Left ventricle myocardium inferior (tissue), 1 donor: ENCODE data around the gene PLCZ1. TPM values are rescaled to one million over a fixed set of nuclear protein-coding genes. Genes with fewer than 3 reads are reported as not detected.

Experiments
- DNase-seq: peaks from one replicate; pipeline ENCODE4 v3.0.0-alpha.2; 2020
- H3K27ac ChIP-seq: fragments of 200-600 bp; replicated peaks from 2 replicates; pipeline ENCODE4 v1.8.0; 2021
- H3K27me3 ChIP-seq: fragments of 200-600 bp; 2 replicates; pipeline ENCODE4 v1.8.0; 2021; ENCODE audit warnings: low read depth
- H3K36me3 ChIP-seq: fragments of 200-600 bp; 2 replicates; pipeline ENCODE4 v1.8.0; 2021
- H3K4me1 ChIP-seq: fragments of 200-600 bp; 2 replicates; pipeline ENCODE4 v1.8.0; 2021
- H3K4me3 ChIP-seq: fragments of 200-600 bp; 2 replicates; pipeline ENCODE4 v1.8.0; 2021; ENCODE audit warnings: mild to moderate bottlenecking, moderate library complexity
- H3K9me3 ChIP-seq: fragments of 200-600 bp; replicated peaks from 2 replicates; pipeline ENCODE4 v1.8.0; 2021
- intact Hi-C: fragments of 100-400 bp; cut with micrococcal nuclease; formaldehyde crosslinking; loops from one replicate; pipeline ENCODE4 v1.11.0; 2022
- total RNA-seq: library from RNA; stranded (reverse); fragmentation: NEBNext Ultra II Directional; extraction: Animal tissue kit (Norgen Biotek cat#: 25700); gene quantifications from one replicate; pipeline ENCODE4 v1.2.1, GENCODE V29; 2021
- TF ChIP-seq, protein P1 (sequence below): fragments of 200-600 bp; IDR thresholded peaks from 2 replicates; pipeline ENCODE4 v1.8.0; 2021; ENCODE audit warnings: antibody characterized with exemption, mild to moderate bottlenecking, borderline replicate concordance
- donor health status: DM: no; HTN: yes; CAD: no; lungs with severe emphysema.

PLCZ1 gene
- total RNA-seq, 1 donor from 2014 or later: 0.49 TPM

DNA sequence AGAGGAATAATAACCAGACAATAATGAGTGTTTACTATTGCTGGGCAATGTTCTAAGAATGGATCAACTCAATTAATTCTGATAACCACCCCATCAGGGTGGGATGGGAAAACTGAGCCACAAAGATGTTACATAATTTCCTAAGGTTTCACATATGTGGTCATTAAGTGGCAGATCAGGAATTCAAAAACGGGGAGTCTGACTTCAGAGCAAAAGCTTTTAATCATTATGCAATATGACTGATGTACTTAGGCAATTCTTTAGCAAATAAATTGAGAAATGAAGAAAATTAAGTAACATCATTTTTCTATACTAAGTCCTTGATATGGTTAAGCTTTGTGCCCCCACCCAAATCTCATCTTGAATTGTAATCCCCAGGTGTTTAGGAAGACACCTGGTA, 53.4 kb downstream of the PLCZ1 start:
- H3K4me3 ChIP-seq: no peak overlapping the region
- H3K27ac ChIP-seq: no peak overlapping the region
- intact Hi-C loops: no loop called here
- H3K27me3 ChIP-seq: no peaks in the 10 kb centered on the region
- TF ChIP-seq, protein P1, sequence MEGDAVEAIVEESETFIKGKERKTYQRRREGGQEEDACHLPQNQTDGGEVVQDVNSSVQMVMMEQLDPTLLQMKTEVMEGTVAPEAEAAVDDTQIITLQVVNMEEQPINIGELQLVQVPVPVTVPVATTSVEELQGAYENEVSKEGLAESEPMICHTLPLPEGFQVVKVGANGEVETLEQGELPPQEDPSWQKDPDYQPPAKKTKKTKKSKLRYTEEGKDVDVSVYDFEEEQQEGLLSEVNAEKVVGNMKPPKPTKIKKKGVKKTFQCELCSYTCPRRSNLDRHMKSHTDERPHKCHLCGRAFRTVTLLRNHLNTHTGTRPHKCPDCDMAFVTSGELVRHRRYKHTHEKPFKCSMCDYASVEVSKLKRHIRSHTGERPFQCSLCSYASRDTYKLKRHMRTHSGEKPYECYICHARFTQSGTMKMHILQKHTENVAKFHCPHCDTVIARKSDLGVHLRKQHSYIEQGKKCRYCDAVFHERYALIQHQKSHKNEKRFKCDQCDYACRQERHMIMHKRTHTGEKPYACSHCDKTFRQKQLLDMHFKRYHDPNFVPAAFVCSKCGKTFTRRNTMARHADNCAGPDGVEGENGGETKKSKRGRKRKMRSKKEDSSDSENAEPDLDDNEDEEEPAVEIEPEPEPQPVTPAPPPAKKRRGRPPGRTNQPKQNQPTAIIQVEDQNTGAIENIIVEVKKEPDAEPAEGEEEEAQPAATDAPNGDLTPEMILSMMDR: no peak
- no peaks in the 10 kb centered on the region for H3K9me3 ChIP-seq
- no peaks in the 10 kb centered on the region for H3K4me1 ChIP-seq
- no peaks in the 10 kb centered on the region for H3K36me3 ChIP-seq
- no peak for DNase-seq

DNA sequence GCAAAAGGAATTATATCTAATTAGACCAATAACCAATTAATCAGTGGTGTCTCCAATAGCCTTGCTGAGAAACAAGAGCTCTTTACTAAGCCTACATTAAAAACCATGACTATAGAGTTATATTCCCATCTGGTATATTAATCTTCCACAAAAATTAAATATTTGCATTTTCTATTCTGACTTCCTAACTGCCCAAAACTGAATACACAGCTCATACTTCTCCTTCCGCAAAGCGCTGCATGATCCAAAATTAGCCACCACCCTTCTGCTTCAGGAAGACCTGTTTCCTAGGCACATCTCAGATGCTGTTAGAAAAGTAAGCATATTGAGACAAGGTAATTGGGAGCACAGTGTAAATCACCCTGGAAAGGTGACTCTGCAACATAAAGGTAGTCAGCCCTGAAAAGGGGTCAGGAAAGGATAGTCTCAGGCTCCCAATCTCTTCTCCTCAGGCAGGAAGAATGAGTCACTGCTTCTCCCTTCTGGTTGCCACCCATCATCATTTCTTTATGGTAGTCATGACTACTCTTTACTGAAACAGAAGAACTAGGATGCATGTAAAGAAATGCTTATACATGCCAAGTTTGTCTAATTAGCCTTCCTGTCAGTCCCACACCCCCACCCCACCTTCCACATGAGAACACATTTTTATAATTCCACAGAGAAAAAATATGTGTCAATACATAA, 54.3 kb downstream of the PLCZ1 start:
- H3K27ac ChIP-seq: no peak overlapping the region
- no peaks in the 10 kb centered on the region for H3K36me3 ChIP-seq
- H3K9me3 ChIP-seq: no peaks in the 10 kb centered on the region
- TF ChIP-seq, protein P1: no peak
- no peak for DNase-seq
- intact Hi-C loops: no loop called here
- H3K4me3 ChIP-seq: no peak overlapping the region
- no peaks in the 10 kb centered on the region for H3K27me3 ChIP-seq
- no peaks in the 10 kb centered on the region for H3K4me1 ChIP-seq

DNA sequence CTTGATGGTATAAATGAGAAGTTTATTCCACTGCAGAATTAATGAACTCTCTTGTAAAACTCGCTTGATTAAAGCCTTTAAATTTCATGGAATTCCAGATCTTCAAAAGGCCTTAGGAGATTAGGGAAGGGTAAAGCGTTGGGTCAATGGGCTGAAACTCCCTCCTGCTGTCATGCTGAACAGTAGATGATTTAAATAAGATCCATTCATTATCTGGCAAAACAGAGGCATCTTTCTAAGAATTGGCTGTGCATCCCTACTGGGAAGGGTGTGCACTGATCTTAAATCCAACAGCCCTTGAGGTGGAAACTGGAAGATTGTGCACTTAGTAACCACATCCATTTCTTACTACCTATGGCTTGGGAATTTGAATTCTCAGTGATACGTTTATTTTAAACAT, 56.0 kb downstream of the PLCZ1 start:
- Histone ChIP-seq H3K9me3 (no peaks in the 10 kb centered on the region), H3K4me1 (no peaks in the 10 kb centered on the region), H3K27ac (no peak overlapping the region), H3K27me3 (no peaks in the 10 kb centered on the region), H3K36me3 (no peaks in the 10 kb centered on the region), H3K4me3 (no peak overlapping the region)
- DNase-seq: no peak
- TF ChIP-seq, protein P1: no peak
- intact Hi-C loops: no loop called here

DNA sequence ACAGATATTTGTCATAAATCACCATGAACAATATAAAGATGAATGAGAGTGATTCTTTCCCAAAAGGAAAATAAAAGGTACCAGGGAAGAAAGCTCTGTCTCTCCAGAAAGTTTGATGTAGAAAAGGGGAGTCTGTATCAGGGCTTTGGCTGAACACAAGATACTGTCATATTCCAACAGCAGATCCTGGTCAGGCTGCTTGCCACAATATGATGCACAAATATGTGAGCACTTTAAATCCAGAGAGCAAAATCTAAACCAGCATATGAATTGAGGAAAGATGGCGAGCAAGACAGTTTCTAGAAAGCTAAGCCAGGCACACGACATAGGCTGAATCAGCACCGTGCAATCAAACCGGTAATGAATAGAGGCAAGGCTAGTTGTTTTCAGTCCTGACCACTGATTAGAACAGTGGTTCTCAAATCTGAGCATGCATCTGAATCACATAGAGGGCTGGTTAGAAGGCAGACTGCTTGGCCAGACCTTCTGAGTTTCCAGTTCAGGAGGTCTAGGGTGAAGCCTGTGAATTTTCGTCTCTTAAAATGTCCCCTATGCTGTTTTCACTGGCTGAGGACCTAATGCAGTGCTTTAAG, 60.7 kb downstream of the PLCZ1 start:
- intact Hi-C loops: no loop called here
- Histone ChIP-seq H3K4me1 (no peaks in the 10 kb centered on the region), H3K36me3 (no peaks in the 10 kb centered on the region), H3K27ac (no peak overlapping the region), H3K9me3 (no peaks in the 10 kb centered on the region), H3K4me3 (no peak overlapping the region), H3K27me3 (no peaks in the 10 kb centered on the region)
- DNase-seq: no peak
- TF ChIP-seq, protein P1: no peak

DNA sequence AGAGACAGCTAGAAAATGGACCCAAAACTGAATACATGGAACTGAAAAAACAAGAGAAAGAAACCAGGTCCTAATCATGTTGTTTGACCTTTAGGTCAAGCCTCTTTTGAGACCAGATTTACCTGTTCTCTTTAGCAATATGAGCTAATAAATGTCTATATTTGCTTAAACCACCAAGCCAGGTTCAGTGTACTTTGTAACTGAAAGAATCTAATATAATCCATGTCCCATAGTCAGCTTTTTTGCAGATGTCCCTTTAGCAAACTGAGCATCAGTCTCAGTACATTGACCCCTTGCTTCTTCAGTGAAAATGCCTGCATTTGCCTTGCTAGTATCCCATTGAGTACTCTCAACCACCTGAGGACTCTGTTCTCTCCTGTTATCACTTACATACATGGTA, 61.7 kb downstream of the PLCZ1 start:
- Histone ChIP-seq H3K4me3 (no peak overlapping the region), H3K27ac (no peak overlapping the region), H3K4me1 (no peaks in the 10 kb centered on the region), H3K36me3 (no peaks in the 10 kb centered on the region), H3K27me3 (no peaks in the 10 kb centered on the region), H3K9me3 (no peaks in the 10 kb centered on the region)
- TF ChIP-seq, protein P1: no peak
- intact Hi-C loops: no loop called here
- DNase-seq: no peak
